A549 (cell line): ENCODE data around the gene TNFRSF21. TPM values are rescaled to one million over a fixed set of nuclear protein-coding genes. Genes with fewer than 3 reads are reported as not detected.

ENCODE experiments used
- ATAC-seq, 2 experiments: fragments of 200-7000 bp in 1 of 2; fragments of >200 bp in 1 of 2; cut with Nextera tagmentation in 1 of 2; cut with Tn5 transposase in 1 of 2; 3 replicates each; pipeline versions ENCODE4 v1.8.0 to v1.9.1; 2018 to 2020; ENCODE audit warnings: mild to moderate bottlenecking in 1 of 2, moderate library complexity in 1 of 2
- CTCF ChIA-PET: fragments of 300-600 bp; sonication (Branson Sonifier 250); formaldehyde crosslinking; extraction: SDS; loops from one replicate; lab custom pipeline; 2021; ENCODE audit warnings: antibody characterized with exemption, inconsistent platforms; lab: Yijun Ruan, JAX
- POLR2A ChIA-PET: fragments of 350-600 bp; formaldehyde crosslinking; extraction: SDS; loops from one replicate; lab custom pipeline; 2021; ENCODE audit warnings: antibody characterized with exemption, inconsistent platforms; lab: Yijun Ruan, JAX
- DNase-seq, 2 experiments: peaks; one replicate each; pipeline versions ENCODE4 v3.0.0 to v3.0.0-alpha.2; 2011 to 2016; ENCODE audit warnings: low read depth in 1 of 2, low spot score in 1 of 2
- FAIRE-seq: peaks from 2 replicates; lab custom pipeline; 2011; peaks lifted over from hg19 to GRCh38; lab: Jason Lieb, UNC
- H3K27ac ChIP-seq, 2 experiments: fragments of >200 bp; sonication (Bioruptor Twin); formaldehyde crosslinking; 3 replicates each; pipeline ENCODE4 v1.5.1; 2016 to 2017
- H3K4me1 ChIP-seq: fragments of >200 bp; sonication (Bioruptor Twin); formaldehyde crosslinking; 3 replicates; pipeline ENCODE4 v1.6.1; 2016
- H3K4me2 ChIP-seq: fragments of >200 bp; sonication (Bioruptor Twin); formaldehyde crosslinking; 3 replicates; pipeline ENCODE4 v1.6.1; 2016
- H3K4me3 ChIP-seq: fragments of >200 bp; sonication (Bioruptor Twin); formaldehyde crosslinking; 3 replicates; pipeline ENCODE4 v1.5.1; 2016
- H3K9me3 ChIP-seq: fragments of >200 bp; sonication (Bioruptor Twin); formaldehyde crosslinking; 3 replicates; pipeline ENCODE4 v1.6.1; 2016
- BCL3 ChIP-seq: fragments of >200 bp; sonication (Bioruptor Twin); formaldehyde crosslinking; IDR thresholded peaks from 3 replicates; pipeline ENCODE4 v1.6.1; 2016
- CHD2 ChIP-seq: fragments of 150-350 bp; IDR thresholded peaks from 2 replicates; pipeline ENCODE4 v1.6.1; 2014; ENCODE audit warnings: low read length; ENCODE audit not compliant: partially characterized antibody
- ELK1 ChIP-seq: fragments of 150-350 bp; IDR thresholded peaks from 2 replicates; pipeline ENCODE4 v1.6.1; 2014; ENCODE audit warnings: low read depth, mild to moderate bottlenecking, low read length
- EP300 ChIP-seq, 2 experiments: fragments of >200 bp; sonication (Bioruptor Twin); formaldehyde crosslinking; IDR thresholded peaks; 2 replicates in 1 of 2; 3 replicates in 1 of 2; pipeline ENCODE4 v1.6.1; 2016 to 2017
- FOSB ChIP-seq: fragments of 250-450 bp; sonication (Bioruptor Pico); IDR thresholded peaks from 2 replicates; pipeline ENCODE4 v1.5.0; 2020; ENCODE audit warnings: mild to moderate bottlenecking, moderate library complexity
- FOSL2 ChIP-seq, 2 experiments: fragments of 450-650 bp in 1 of 2; fragments of >200 bp in 1 of 2; sonication (Bioruptor Twin) in 1 of 2; formaldehyde crosslinking; IDR thresholded peaks; 2 replicates each; pipeline versions ENCODE4 v1.5.0 to v1.6.1; 2016 to 2020; ENCODE audit warnings: mild to moderate bottlenecking in 1 of 2, moderate library complexity in 1 of 2
- GATA3 ChIP-seq: IDR thresholded peaks from 2 replicates; pipeline ENCODE4 v1.6.1; 2012; ENCODE audit warnings: borderline replicate concordance
- HMGXB4 ChIP-seq: fragments of 250-450 bp; sonication (Bioruptor Pico); IDR thresholded peaks from 2 replicates; pipeline ENCODE4 v1.5.0; 2021; ENCODE audit warnings: mild to moderate bottlenecking, moderate library complexity, borderline replicate concordance
- HOXB13 ChIP-seq: fragments of 250-450 bp; sonication (Bioruptor Pico); IDR thresholded peaks from 2 replicates; pipeline ENCODE4 v1.5.0; 2020; ENCODE audit warnings: low read depth, mild to moderate bottlenecking, moderate library complexity
- HOXB5 ChIP-seq: fragments of 250-450 bp; sonication (Bioruptor Pico); IDR thresholded peaks from 2 replicates; pipeline ENCODE4 v1.5.0; 2020; ENCODE audit warnings: mild to moderate bottlenecking, moderate library complexity
- JUN ChIP-seq, 2 experiments: fragments of >200 bp; sonication (Bioruptor Twin); formaldehyde crosslinking; IDR thresholded peaks; 2 replicates in 1 of 2; 3 replicates in 1 of 2; pipeline ENCODE4 v1.6.1; 2016 to 2017
- MAZ ChIP-seq: fragments of 150-350 bp; IDR thresholded peaks from 2 replicates; pipeline ENCODE4 v1.6.1; 2014; ENCODE audit warnings: antibody characterized with exemption, low read depth, low read length, borderline replicate concordance
- NPAS2 ChIP-seq: fragments of 250-450 bp; sonication (Bioruptor Pico); IDR thresholded peaks from 2 replicates; pipeline ENCODE4 v1.8.0; 2022; ENCODE audit warnings: mild to moderate bottlenecking, moderate library complexity, borderline replicate concordance
- PBX3 ChIP-seq: IDR thresholded peaks from 2 replicates; pipeline ENCODE4 v1.6.1; 2012
- PHF8 ChIP-seq: fragments of 200-600 bp; sonication (generic); IDR thresholded peaks from 2 replicates; pipeline ENCODE4 v1.6.1; 2016; ENCODE audit warnings: low read depth, mild to moderate bottlenecking, antibody characterized with exemption, moderate library complexity, borderline replicate concordance
- POLR2A ChIP-seq: IDR thresholded peaks from 2 replicates; pipeline ENCODE4 v1.6.1; 2012; ENCODE audit warnings: mild to moderate bottlenecking, low read length
- POLR2AphosphoS2 ChIP-seq: conservative IDR thresholded peaks from 2 replicates; pipeline ENCODE4 v1.6.1; 2012; ENCODE audit warnings: low read length, improper control_type of control experiment, inconsistent platforms
- RAD21 ChIP-seq, 2 experiments: fragments of >200 bp in 1 of 2; sonication (Bioruptor Twin) in 1 of 2; formaldehyde crosslinking in 1 of 2; IDR thresholded peaks in 1 of 2; conservative IDR thresholded peaks in 1 of 2; 2 replicates in 1 of 2; 3 replicates in 1 of 2; pipeline ENCODE4 v1.6.1; 2012 to 2018; ENCODE audit warnings: inconsistent platforms in 1 of 2
- RARB ChIP-seq: fragments of 250-450 bp; sonication (Bioruptor Pico); IDR thresholded peaks from 2 replicates; pipeline ENCODE4 v1.8.0; 2021; ENCODE audit warnings: mild to moderate bottlenecking, moderate library complexity
- RCOR1 ChIP-seq: fragments of 150-350 bp; IDR thresholded peaks from 2 replicates; pipeline ENCODE4 v1.6.1; 2014; ENCODE audit warnings: antibody characterized with exemption, low read length, low read depth
- SREBF2 ChIP-seq: fragments of 450-650 bp; IDR thresholded peaks from 2 replicates; pipeline ENCODE4 v1.6.1; 2014; ENCODE audit warnings: mild to moderate bottlenecking, moderate library complexity
- ZC3H11A ChIP-seq: fragments of 450-650 bp; IDR thresholded peaks from 2 replicates; pipeline ENCODE4 v1.6.1; 2014; ENCODE audit warnings: antibody characterized with exemption, mild to moderate bottlenecking
- ZFP36 ChIP-seq: fragments of 450-650 bp; IDR thresholded peaks from 2 replicates; pipeline ENCODE4 v1.6.1; 2014; ENCODE audit warnings: borderline replicate concordance; ENCODE audit not compliant: partially characterized antibody
- ZSCAN20 ChIP-seq: fragments of 250-450 bp; sonication (Bioruptor Pico); IDR thresholded peaks from 2 replicates; pipeline ENCODE4 v1.8.0; 2022; ENCODE audit warnings: mild to moderate bottlenecking, moderate library complexity
- WGBS: methylation state at CpG from one replicate; pipeline ENCODE4 v1.1.6; 2017; ENCODE audit errors: missing lambda C conversion rate; 5-methylcytosine and 5-hydroxymethylcytosine counted together
- polyA plus RNA-seq, 4 experiments: library from polyadenylated mRNA; depleted of rRNA in 3 of 4; stranded (reverse); fragments of >200 nt; fragmentation: RNase III in 1 of 4; extraction: RNeasy Plus Mini Kit Qiagen cat#74134 plus additional on column Dnase treatment in 1 of 4; gene quantifications; 2 replicates in 3 of 4; 3 replicates in 1 of 4; pipeline ENCODE4 v1.2.3, GENCODE V29; 2011 to 2017

TNFRSF21 gene
- polyA plus RNA-seq, 2 of the 4 experiments (the other 2 are of a cell fraction), result 14.1 to 15.6 TPM

- 92% methylated on average over 4 of the region's 4 CpGs for WGBS
- no peak for ATAC-seq
Measured at GRCh38 chr6:47231151-47231550, 78.6 kb downstream of the TNFRSF21 start.

GRCh38 chr6:47230579-47230978 lies 79.1 kb downstream of the TNFRSF21 start:
- no peak for FAIRE-seq
- TF ChIP-seq FOSB (CRISPR knock-in tag), result no peak
- no peak for TF ChIP-seq ZSCAN20 (CRISPR knock-in tag)
- no peak for TF ChIP-seq EP300 (IDR thresholded peaks at IDR 0.05)
- no peak for TF ChIP-seq MAZ
- no peak for TF ChIP-seq RCOR1
- TF ChIP-seq HMGXB4, result no peak
- no peak for TF ChIP-seq RARB (CRISPR knock-in tag)
- TF ChIP-seq PHF8, result no peak
- TF ChIP-seq PBX3, result no peak
- no peak for TF ChIP-seq GATA3
- TF ChIP-seq ELK1, result no peak
- TF ChIP-seq POLR2A, result no peak
- TF ChIP-seq BCL3, result no peak
- no peak for TF ChIP-seq ZC3H11A
- TF ChIP-seq HOXB13 (CRISPR knock-in tag), result no peak
- TF ChIP-seq RAD21 (conservative IDR thresholded peaks at IDR 0.05 in 1 of 2, IDR thresholded peaks at IDR 0.05 in 1 of 2), result no peak
- TF ChIP-seq HOXB5 (CRISPR knock-in tag), result no peak
- no peak for TF ChIP-seq ZFP36
- TF ChIP-seq, all 56 proteins: peak for 0
- ChIA-PET POLR2A (no interaction called here), CTCF (interaction anchor here (1.4 kb wide), 1 partner anchor 133 kb away, joined by 3 read pairs; no protein-coding TSS in a partner anchor)
- DNase-seq (peak in 1 of 2 experiments; percentile 20), ATAC-seq (no peak)
- H3K27ac ChIP-seq, result no peak overlapping the region
- H3K4me3 ChIP-seq, result no peak overlapping the region
- H3K9me3 ChIP-seq, result no peaks in the 10 kb centered on the region
- H3K4me2 ChIP-seq, result peak overlapping the region; percentile 39; the same call in 2 of the 3 replicates
- WGBS, result 48% methylated on average over 6 of the region's 6 CpGs
- peaks cover 9% of the 10 kb centered on the region; the same call in 2 of the 3 replicates for H3K4me1 ChIP-seq

More at GRCh38 chr6:47231151-47231550, 78.6 kb downstream of the TNFRSF21 start:
- no peak overlapping the region for H3K4me3 ChIP-seq
- DNase-seq, result no peak
- TF ChIP-seq FOSL2 (IDR thresholded peaks at IDR 0.05), result no peak
- TF ChIP-seq FOSL2 (CRISPR knock-in tag; IDR thresholded peaks at IDR 0.05), result no peak
- TF ChIP-seq HOXB13 (CRISPR knock-in tag), result no peak
- no peak for TF ChIP-seq ZC3H11A
- no peak for TF ChIP-seq CHD2
- TF ChIP-seq PBX3, result no peak
- TF ChIP-seq SREBF2, result no peak
- no peak for TF ChIP-seq JUN (IDR thresholded peaks at IDR 0.05)
- no peak for TF ChIP-seq POLR2AphosphoS2
- no peak for TF ChIP-seq NPAS2 (CRISPR knock-in tag)
- TF ChIP-seq RCOR1, result no peak
- TF ChIP-seq FOSB (CRISPR knock-in tag), result no peak
- TF ChIP-seq, all 56 proteins: peak for 0
- Histone ChIP-seq H3K4me1 (peaks cover 12% of the 10 kb centered on the region; the same call in 2 of the 3 replicates), H3K9me3 (no peaks in the 10 kb centered on the region), H3K27ac (no peak overlapping the region), H3K4me2 (no peak overlapping the region)
- FAIRE-seq, result no peak
- ChIA-PET CTCF (no interaction called here), POLR2A (no interaction called here)
